ES-I3 (cell line): ENCODE measurements around the gene MLC1.

Source experiments
- H3K36me3 ChIP-seq: 2 replicates; pipeline ENCODE4 v1.6.1; 2013; ENCODE audit warnings: mild to moderate bottlenecking, low read length, control low read depth, moderate library complexity; ENCODE audit not compliant: insufficient read depth
- H3K4me1 ChIP-seq: 2 replicates; pipeline ENCODE4 v1.6.1; 2013; ENCODE audit warnings: mild to moderate bottlenecking, control low read depth, low read length; ENCODE audit not compliant: insufficient read depth
- H3K9ac ChIP-seq: 2 replicates; pipeline ENCODE4 v1.6.1; 2013; ENCODE audit warnings: low read depth, mild to moderate bottlenecking, low read length, moderate library complexity
- H3K9me3 ChIP-seq: 2 replicates; pipeline ENCODE4 v1.6.1; 2013; ENCODE audit warnings: mild to moderate bottlenecking, low read length, moderate library complexity; ENCODE audit not compliant: control insufficient read depth, insufficient read depth

The MLC1 gene

GRCh38 chr22:50114221-50115021, 29.2 kb upstream of the MLC1 start:
- Histone ChIP-seq H3K36me3 (no peaks in the 10 kb centered on the region), H3K9ac (no peak overlapping the region), H3K9me3 (no peaks in the 10 kb centered on the region), H3K4me1 (peaks cover 15% of the 10 kb centered on the region; the same call in 1 of the 2 replicates)

- no peaks in the 10 kb centered on the region for H3K36me3 ChIP-seq
- peaks cover 8% of the 10 kb centered on the region; the same call in 1 of the 2 replicates for H3K4me1 ChIP-seq
- no peak overlapping the region for H3K9ac ChIP-seq
- H3K9me3 ChIP-seq: no peaks in the 10 kb centered on the region
These were observed 27.2 kb upstream of the MLC1 start for GRCh38 chr22:50112151-50113118.

GRCh38 chr22:50111056-50111455, 25.8 kb upstream of the MLC1 start:
- Histone ChIP-seq H3K36me3 (no peaks in the 10 kb centered on the region), H3K9me3 (no peaks in the 10 kb centered on the region), H3K4me1 (peaks cover 8% of the 10 kb centered on the region; the same call in 1 of the 2 replicates), H3K9ac (no peak overlapping the region)

GRCh38 chr22:50107529-50107928, 22.3 kb upstream of the MLC1 start:
- Histone ChIP-seq H3K36me3 (no peaks in the 10 kb centered on the region), H3K9ac (no peak overlapping the region), H3K4me1 (peaks cover 5% of the 10 kb centered on the region; the same call in 1 of the 2 replicates), H3K9me3 (no peaks in the 10 kb centered on the region)

GRCh38 chr22:50105208-50106100, 20.2 kb upstream of the MLC1 start:
- H3K9ac ChIP-seq: no peak overlapping the region
- no peaks in the 10 kb centered on the region for H3K36me3 ChIP-seq
- H3K9me3 ChIP-seq: no peaks in the 10 kb centered on the region
- H3K4me1 ChIP-seq: no peaks in the 10 kb centered on the region

GRCh38 chr22:50104141-50104544, 18.9 kb upstream of the MLC1 start:
- Histone ChIP-seq H3K9ac (no peak overlapping the region), H3K4me1 (no peaks in the 10 kb centered on the region), H3K9me3 (no peaks in the 10 kb centered on the region), H3K36me3 (no peaks in the 10 kb centered on the region)

GRCh38 chr22:50102946-50103345, 17.7 kb upstream of the MLC1 start:
- no peaks in the 10 kb centered on the region for H3K36me3 ChIP-seq
- H3K4me1 ChIP-seq: no peaks in the 10 kb centered on the region
- no peaks in the 10 kb centered on the region for H3K9me3 ChIP-seq
- no peak overlapping the region for H3K9ac ChIP-seq

GRCh38 chr22:50101870-50102565, 16.8 kb upstream of the MLC1 start:
- H3K9ac ChIP-seq: no peak overlapping the region
- no peaks in the 10 kb centered on the region for H3K9me3 ChIP-seq
- no peaks in the 10 kb centered on the region for H3K4me1 ChIP-seq
- no peaks in the 10 kb centered on the region for H3K36me3 ChIP-seq

- no peak overlapping the region for H3K9ac ChIP-seq
- H3K4me1 ChIP-seq: no peaks in the 10 kb centered on the region
- H3K9me3 ChIP-seq: no peaks in the 10 kb centered on the region
- no peaks in the 10 kb centered on the region for H3K36me3 ChIP-seq
These were observed 12.8 kb upstream of the MLC1 start for GRCh38 chr22:50098052-50098451.

GRCh38 chr22:50092342-50092741, 7.1 kb upstream of the MLC1 start:
- Histone ChIP-seq H3K9me3 (no peaks in the 10 kb centered on the region), H3K36me3 (no peaks in the 10 kb centered on the region), H3K9ac (no peak overlapping the region), H3K4me1 (no peaks in the 10 kb centered on the region)

GRCh38 chr22:50091092-50091768, 6.0 kb upstream of the MLC1 start:
- Histone ChIP-seq H3K4me1 (no peaks in the 10 kb centered on the region), H3K9me3 (no peaks in the 10 kb centered on the region), H3K9ac (no peak overlapping the region), H3K36me3 (no peaks in the 10 kb centered on the region; the same call in 1 of the 2 replicates)

GRCh38 chr22:50090412-50090714, 5.1 kb upstream of the MLC1 start:
- Histone ChIP-seq H3K36me3 (no peaks in the 10 kb centered on the region; the same call in 1 of the 2 replicates), H3K9ac (no peak overlapping the region), H3K9me3 (no peaks in the 10 kb centered on the region), H3K4me1 (peaks cover 3% of the 10 kb centered on the region; the same call in 1 of the 2 replicates)
